ENCODE measurements around the gene KIFC3. TPM values are rescaled to one million over a fixed set of nuclear protein-coding genes. Genes with fewer than 3 reads are reported as not detected.

The KIFC3 gene
- total and polyA plus RNA-seq, 2 of the 8 experiments (the other 6 are each of a cell fraction or from before 2014, with no cell fraction given): 2.1 to 7.1 TPM

DNA sequence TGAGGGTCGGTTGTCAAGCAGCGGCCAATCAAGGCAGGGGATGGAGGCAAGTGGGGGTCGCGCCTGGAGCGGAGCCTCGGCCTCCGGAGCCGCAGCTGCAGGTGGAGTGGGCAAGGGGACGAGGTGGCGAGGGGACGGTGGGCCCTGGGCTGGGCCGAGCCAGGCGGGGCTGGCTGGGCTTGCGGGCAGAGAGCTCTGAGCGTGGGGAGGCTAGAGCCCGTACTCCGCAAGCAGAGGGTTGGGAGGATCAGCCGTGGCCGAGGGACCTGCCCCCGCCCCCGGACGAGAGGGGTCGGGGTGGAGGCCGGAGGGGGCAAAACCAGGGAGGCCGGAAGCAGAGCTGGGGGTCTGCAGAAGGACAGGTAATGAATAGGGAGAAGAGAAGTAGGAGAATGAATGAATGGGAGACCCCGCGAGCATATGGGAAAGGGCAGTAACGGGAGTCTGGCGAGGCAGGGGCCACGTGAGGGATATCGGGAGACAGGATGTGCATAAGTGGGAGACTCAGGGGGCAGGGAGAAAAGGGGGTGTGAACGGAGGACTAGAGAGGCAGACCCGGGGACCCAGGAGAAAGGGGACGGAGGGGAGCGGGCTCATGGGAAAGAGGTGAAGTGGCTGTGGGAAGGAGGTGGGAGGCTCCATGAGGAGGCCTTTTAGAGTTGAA is 66.4 kb downstream of the KIFC3 start, which contains the start of gene KATNB1 (continued):
- peak; percentile 83 for TF ChIP-seq E2F6 (IDR thresholded peaks at IDR 0.05)
